Vagina (tissue), 2 donors: ENCODE data around the gene GALNT9. TPM values are rescaled to one million over a fixed set of nuclear protein-coding genes. Genes with fewer than 3 reads are reported as not detected.
"Not testable (repeated sequence)": the region's sequence is repeated elsewhere in the genome, so short reads cannot be mapped to it uniquely, and the experiment has no call there.

Experiments used
- DNase-seq, 2 donors: peaks; one replicate each; pipeline ENCODE4 v3.0.0-alpha.2; 2017; ENCODE audit errors: extremely low spot score in 2 of 2
- H3K27ac ChIP-seq: fragments of 200-600 bp; sonication (generic); one replicate; pipeline ENCODE4 v1.5.1; 2019
- H3K27me3 ChIP-seq: fragments of 200-600 bp; sonication (generic); one replicate; pipeline ENCODE4 v1.5.1; 2019
- H3K36me3 ChIP-seq, 2 donors: fragments of 200-600 bp; sonication (generic); one replicate each; pipeline ENCODE4 v1.5.1; 2017 to 2019
- H3K4me1 ChIP-seq: fragments of 200-600 bp; sonication (generic); one replicate; pipeline ENCODE4 v1.5.1; 2019
- H3K4me3 ChIP-seq, 2 donors: fragments of 200-600 bp; sonication (generic); 1 replicate in 1 of 2; 2 replicates in 1 of 2; pipeline ENCODE4 v1.5.1; 2016 to 2019
- H3K9me3 ChIP-seq: fragments of 200-600 bp; sonication (generic); one replicate; pipeline ENCODE4 v1.5.1; 2019
- POLR2A ChIP-seq, 2 donors: fragments of 450-650 bp; IDR thresholded peaks; one replicate each; pipeline ENCODE4 v1.6.1; 2017; ENCODE audit warnings: antibody characterized with exemption in 2 of 2, mild to moderate bottlenecking in 2 of 2, moderate library complexity in 2 of 2
- POLR2AphosphoS5 ChIP-seq, 2 donors: sonication (generic); formaldehyde crosslinking; IDR thresholded peaks; one replicate each; pipeline ENCODE4 v1.9.0; 2017; ENCODE audit warnings: antibody characterized with exemption in 2 of 2, mild to moderate bottlenecking in 2 of 2, low read depth in 1 of 2; ENCODE audit not compliant: insufficient read depth in 1 of 2
- intact Hi-C: fragments of 100-400 bp; cut with DNase I; formaldehyde crosslinking; loops from one replicate; pipeline ENCODE4 v1.15.1; 2023
- total RNA-seq: library from RNA; depleted of rRNA; stranded (reverse); fragments of >200 nt; gene quantifications from one replicate; pipeline ENCODE4 v1.2.3, GENCODE V29; 2016
- TF ChIP-seq, protein P1 (sequence below), 3 experiments: fragments of 450-650 bp in 2 of 3; fragments of 200-600 bp in 1 of 3; sonication (generic) in 1 of 3; IDR thresholded peaks; one replicate each; pipeline ENCODE4 v1.5.1; 2017 to 2019; ENCODE audit warnings: antibody characterized with exemption in 3 of 3, mild to moderate bottlenecking in 2 of 3, moderate library complexity in 2 of 3

The GALNT9 gene
- total RNA-seq, 1 donor from 2014 or later: 1.5 TPM

DNA sequence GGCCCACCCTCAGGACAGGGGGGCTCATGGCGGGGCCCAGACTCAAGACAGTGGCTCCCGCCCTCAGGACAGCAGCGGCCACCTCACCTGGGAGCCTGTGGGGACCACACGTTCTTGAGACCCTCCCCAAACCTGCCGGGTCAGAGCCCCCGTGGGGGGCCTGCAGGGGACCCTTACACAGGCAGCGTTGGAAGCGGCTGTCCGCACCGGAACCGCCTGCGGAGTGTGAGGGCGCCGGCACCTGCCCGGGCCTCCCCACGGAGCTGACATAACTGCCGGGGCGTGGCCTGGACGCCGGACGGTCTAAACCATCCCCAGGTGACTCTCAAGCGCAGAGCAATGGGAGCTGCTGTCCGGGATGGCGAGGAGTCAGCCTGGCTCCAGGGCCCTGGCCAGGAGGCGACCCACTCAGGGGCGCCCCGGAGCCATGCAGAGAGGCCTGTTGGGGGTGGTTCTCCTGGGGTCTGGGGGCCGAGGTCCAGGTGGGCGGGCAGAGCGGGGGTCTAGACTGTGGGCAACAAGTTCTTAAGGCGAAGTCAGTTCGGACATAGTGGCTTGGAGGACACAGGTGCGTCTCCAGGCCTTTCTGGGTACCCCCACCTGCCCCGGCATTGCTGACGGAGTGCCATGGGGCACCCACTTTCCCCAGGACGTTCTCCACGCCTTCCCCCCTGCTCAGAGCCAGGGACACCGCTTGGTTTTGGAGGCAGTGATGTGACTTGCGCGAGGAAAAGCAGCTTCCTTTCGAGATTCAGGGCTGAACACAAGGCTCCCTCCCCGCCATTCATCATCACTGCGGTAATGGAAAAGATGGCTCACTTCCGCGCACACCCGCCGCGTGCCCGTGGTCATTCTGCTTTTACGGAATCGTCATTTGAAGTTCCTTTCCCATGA is 23.2 kb downstream of the GALNT9 start:
- intact Hi-C loops: no loop called here
- Histone ChIP-seq H3K27me3 (no peaks in the 10 kb centered on the region), H3K4me1 (no peaks in the 10 kb centered on the region), H3K4me3 (no peak overlapping the region), H3K36me3 (no peaks in the 10 kb centered on the region), H3K27ac (no peak overlapping the region), H3K9me3 (peaks cover 6% of the 10 kb centered on the region)
- TF ChIP-seq POLR2A (IDR thresholded peaks at IDR 0.05): no peak
- no peak for TF ChIP-seq POLR2AphosphoS5 (IDR thresholded peaks at IDR 0.05; ENCODE audit: insufficient read depth in 1 of 2, low read depth in 1 of 2)
- TF ChIP-seq, protein P1, sequence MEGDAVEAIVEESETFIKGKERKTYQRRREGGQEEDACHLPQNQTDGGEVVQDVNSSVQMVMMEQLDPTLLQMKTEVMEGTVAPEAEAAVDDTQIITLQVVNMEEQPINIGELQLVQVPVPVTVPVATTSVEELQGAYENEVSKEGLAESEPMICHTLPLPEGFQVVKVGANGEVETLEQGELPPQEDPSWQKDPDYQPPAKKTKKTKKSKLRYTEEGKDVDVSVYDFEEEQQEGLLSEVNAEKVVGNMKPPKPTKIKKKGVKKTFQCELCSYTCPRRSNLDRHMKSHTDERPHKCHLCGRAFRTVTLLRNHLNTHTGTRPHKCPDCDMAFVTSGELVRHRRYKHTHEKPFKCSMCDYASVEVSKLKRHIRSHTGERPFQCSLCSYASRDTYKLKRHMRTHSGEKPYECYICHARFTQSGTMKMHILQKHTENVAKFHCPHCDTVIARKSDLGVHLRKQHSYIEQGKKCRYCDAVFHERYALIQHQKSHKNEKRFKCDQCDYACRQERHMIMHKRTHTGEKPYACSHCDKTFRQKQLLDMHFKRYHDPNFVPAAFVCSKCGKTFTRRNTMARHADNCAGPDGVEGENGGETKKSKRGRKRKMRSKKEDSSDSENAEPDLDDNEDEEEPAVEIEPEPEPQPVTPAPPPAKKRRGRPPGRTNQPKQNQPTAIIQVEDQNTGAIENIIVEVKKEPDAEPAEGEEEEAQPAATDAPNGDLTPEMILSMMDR (IDR thresholded peaks at IDR 0.05): no peak
- DNase-seq: no peak

DNA sequence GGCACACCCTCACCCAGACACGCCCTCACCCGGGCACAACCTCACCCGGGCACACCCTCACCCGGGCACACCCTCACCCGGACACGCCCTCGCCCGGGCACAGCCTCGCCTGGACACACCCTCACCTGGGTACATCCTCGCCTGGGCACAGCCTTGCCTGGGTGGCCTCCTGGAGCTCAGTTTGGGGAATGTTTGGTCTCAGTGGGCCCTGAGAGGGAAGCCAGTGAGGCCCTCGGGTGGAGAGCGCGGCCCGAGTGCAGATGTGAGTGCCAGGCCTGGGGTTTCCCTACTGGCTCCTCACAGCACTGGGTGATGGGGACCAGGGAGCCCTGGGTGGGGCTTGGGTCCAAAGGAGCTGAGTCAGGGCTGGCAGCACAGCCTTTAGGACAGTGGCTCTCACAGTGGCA is 23.8 kb downstream of the GALNT9 start:
- intact Hi-C loops: no loop called here

DNA sequence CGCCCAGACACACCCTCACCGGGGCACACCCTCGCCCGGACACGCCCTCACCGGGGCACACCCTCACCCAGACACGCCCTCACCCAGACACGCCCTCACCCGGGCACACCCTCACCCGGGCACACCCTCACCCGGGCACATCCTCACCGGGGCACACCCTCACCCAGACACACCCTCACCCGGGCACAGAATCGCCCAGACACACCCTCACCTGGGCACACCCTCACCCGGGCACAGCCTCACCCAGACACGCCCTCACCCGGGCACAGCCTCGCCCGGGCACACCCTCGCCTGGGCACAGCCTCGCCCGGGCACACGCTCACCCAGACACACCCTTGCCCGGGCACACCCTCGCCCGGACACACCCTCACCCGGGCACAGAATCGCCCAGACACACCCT is 24.5 kb downstream of the GALNT9 start:
- H3K36me3 ChIP-seq, intact Hi-C loops, H3K4me3 ChIP-seq, H3K27ac ChIP-seq, H3K9me3 ChIP-seq, H3K4me1 ChIP-seq, DNase-seq, H3K27me3 ChIP-seq: not testable (repeated sequence)

More for the DNA sequence above, 23.8 kb downstream of the GALNT9 start:
- TF ChIP-seq, protein P1 (IDR thresholded peaks at IDR 0.05): no peak
- TF ChIP-seq POLR2A (IDR thresholded peaks at IDR 0.05) (no peak), POLR2AphosphoS5 (IDR thresholded peaks at IDR 0.05; ENCODE audit: insufficient read depth in 1 of 2, low read depth in 1 of 2) (no peak)
- Histone ChIP-seq H3K4me3 (no peak overlapping the region), H3K4me1 (no peaks in the 10 kb centered on the region), H3K36me3 (no peaks in the 10 kb centered on the region), H3K27ac (no peak overlapping the region), H3K27me3 (no peaks in the 10 kb centered on the region), H3K9me3 (no peaks in the 10 kb centered on the region)
- no peak for DNase-seq

DNA sequence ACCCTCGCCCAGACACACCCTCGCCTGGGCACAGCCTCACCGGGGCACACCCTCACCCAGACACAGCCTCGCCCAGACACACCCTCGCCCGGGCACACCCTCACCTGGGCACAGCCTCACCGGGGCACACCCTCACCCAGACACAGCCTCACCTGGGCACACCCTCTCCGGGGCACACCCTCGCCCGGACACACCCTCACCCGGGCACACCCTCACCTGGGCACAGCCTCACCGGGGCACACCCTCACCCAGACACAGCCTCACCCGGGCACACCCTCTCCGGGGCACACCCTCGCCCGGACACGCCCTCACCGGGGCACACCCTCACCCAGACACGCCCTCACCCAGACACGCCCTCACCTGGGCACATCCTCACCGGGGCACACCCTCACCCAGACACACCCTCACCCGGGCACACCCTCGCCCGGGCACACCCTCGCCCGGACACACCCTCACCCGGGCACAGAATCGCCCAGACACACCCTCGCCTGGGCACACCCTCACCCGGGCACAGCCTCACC is 25.5 kb downstream of the GALNT9 start:
- DNase-seq, H3K27me3 ChIP-seq, intact Hi-C loops, H3K4me1 ChIP-seq, H3K27ac ChIP-seq, H3K36me3 ChIP-seq, H3K4me3 ChIP-seq, H3K9me3 ChIP-seq: not testable (repeated sequence)

DNA sequence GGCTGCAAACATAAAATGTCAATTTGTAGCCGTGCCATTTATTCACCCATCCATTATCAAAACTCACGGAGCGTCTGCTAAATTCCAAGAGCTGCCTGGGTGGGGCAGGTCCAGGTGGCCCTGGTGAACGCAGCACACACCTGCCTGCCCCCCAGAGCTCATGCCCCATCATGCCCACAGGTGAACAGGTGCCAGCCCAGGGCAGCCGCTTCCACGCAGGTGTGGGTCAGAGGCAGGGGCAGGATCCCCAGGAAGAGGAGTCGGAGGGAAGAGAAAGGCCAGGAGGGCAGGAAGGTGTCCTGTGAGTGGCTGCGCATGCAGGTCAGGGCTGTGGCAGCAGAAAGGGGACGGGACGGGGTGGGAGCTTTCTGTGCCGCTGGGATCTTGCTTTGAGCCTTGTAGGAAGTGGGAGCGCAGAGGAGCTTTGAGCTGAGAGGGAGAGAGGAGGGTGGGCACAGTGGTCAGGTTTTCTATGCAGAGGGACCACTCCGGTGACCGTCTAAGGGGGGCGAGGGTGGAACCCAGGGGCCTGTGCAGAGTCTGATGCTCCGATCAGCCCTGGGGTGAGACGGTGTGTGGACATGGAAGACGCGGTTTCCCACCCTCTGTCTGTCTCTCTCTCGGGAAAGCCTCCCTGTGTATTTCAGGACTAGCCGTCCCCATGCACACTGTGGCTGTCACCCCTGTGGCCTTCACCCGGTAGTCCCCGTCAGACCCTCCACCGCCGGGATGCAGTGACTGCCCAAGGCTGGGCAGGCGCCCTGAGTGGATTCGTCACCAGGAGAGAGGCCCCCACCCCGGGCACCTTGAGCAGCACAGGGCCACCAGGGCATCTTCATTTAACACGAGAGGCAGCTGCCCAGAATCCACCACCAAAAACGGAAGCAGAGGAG is 26.7 kb downstream of the GALNT9 start:
- intact Hi-C loops: no loop called here
- no peaks in the 10 kb centered on the region for H3K9me3 ChIP-seq
- no peaks in the 10 kb centered on the region for H3K4me1 ChIP-seq
- H3K36me3 ChIP-seq: no peaks in the 10 kb centered on the region
- H3K4me3 ChIP-seq: no peak overlapping the region
- DNase-seq: no peak
- TF ChIP-seq POLR2A (IDR thresholded peaks at IDR 0.05) (no peak), POLR2AphosphoS5 (IDR thresholded peaks at IDR 0.05; ENCODE audit: insufficient read depth in 1 of 2, low read depth in 1 of 2) (no peak)
- TF ChIP-seq, protein P1 (IDR thresholded peaks at IDR 0.05): no peak
- no peak overlapping the region for H3K27ac ChIP-seq
- H3K27me3 ChIP-seq: no peaks in the 10 kb centered on the region
